Stomach (tissue), 4 donors: Measurements from ENCODE around the gene HELQ.

Experiments used
- EP300 ChIP-seq: sonication (generic); formaldehyde crosslinking; IDR thresholded peaks from one replicate; pipeline ENCODE4 v1.6.1; 2017; ENCODE audit warnings: antibody characterized with exemption
- TF ChIP-seq, protein P1 (sequence below), 7 experiments: fragments of 450-650 bp in 4 of 7; fragments of 200-600 bp in 3 of 7; sonication (generic) in 3 of 7; IDR thresholded peaks; one replicate each; pipeline ENCODE4 v1.5.1; 2016 to 2019; ENCODE audit warnings: antibody characterized with exemption in 7 of 7, control low read depth in 2 of 7, mild to moderate bottlenecking in 1 of 7

DNA sequence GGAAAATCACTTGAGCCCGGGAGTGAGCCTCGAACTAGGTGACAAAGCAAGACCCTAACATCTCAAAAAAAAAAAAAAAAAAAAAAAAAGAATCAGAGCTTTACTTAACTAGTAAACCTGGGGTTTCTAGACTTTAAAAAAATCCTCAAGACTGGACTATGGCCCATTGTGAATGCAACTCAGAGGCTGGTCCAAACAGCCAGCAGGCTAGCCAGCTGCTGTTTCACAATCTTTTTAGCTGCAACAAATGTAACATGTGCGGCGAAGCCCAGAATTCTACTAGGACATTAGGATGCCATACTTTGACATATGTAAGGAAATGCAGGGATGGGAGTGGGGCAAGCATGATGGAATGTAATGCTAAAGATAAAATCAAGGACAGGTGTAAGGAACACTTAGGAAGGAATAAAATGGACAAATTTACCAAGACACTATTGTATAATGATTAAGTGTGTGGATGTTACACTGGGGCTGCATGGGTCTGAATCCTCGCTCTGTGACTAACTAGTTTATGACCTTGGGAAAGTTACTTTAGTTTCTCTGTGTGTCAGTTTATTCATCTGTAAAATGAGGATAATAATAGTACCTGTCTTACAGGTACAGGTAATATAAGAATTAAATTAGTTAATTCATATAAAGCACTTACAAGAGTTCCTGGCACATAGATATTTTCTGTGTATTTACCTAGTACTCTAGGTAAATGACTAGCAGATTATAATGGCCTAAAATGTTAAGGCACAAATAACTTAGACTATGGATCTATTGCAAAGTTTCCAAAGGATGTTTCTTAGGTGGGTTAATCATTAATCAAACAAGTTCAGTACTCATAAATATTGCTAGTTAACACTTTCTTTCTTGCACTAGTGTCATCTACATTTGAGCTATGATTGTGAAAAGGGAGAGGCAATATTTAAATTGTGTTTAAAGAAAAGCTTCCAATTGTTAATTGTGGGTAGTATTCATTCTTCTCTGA lies 49.5 kb downstream of the HELQ start:
- TF ChIP-seq, protein P1, sequence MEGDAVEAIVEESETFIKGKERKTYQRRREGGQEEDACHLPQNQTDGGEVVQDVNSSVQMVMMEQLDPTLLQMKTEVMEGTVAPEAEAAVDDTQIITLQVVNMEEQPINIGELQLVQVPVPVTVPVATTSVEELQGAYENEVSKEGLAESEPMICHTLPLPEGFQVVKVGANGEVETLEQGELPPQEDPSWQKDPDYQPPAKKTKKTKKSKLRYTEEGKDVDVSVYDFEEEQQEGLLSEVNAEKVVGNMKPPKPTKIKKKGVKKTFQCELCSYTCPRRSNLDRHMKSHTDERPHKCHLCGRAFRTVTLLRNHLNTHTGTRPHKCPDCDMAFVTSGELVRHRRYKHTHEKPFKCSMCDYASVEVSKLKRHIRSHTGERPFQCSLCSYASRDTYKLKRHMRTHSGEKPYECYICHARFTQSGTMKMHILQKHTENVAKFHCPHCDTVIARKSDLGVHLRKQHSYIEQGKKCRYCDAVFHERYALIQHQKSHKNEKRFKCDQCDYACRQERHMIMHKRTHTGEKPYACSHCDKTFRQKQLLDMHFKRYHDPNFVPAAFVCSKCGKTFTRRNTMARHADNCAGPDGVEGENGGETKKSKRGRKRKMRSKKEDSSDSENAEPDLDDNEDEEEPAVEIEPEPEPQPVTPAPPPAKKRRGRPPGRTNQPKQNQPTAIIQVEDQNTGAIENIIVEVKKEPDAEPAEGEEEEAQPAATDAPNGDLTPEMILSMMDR (IDR thresholded peaks at IDR 0.05), result no peak
- TF ChIP-seq EP300, result no peak
